Lower lobe of right lung (tissue), 2 donors: Measurements from ENCODE around the gene SEC24B. TPM values are rescaled to one million over a fixed set of nuclear protein-coding genes. Genes with fewer than 3 reads are reported as not detected.

Source experiments
- ATAC-seq, 2 donors: fragments of 200-7000 bp; cut with Tn5 transposase; one replicate each; pipeline ENCODE4 v1.9.1; 2020 to 2022; ENCODE audit warnings: mild to moderate bottlenecking in 2 of 2, moderate library complexity in 2 of 2
- DNase-seq: peaks from one replicate; pipeline ENCODE4 v3.0.0-alpha.2; 2020
- H3K27ac ChIP-seq: fragments of 200-600 bp; one replicate; pipeline ENCODE4 v1.8.0; 2022
- H3K27me3 ChIP-seq: fragments of 200-600 bp; one replicate; pipeline ENCODE4 v1.8.0; 2022; ENCODE audit warnings: low read depth
- H3K36me3 ChIP-seq: fragments of 200-600 bp; one replicate; pipeline ENCODE4 v1.8.0; 2022; ENCODE audit warnings: mild to moderate bottlenecking
- H3K4me1 ChIP-seq: fragments of 200-600 bp; one replicate; pipeline ENCODE4 v1.8.0; 2022
- H3K4me3 ChIP-seq: fragments of 200-600 bp; one replicate; pipeline ENCODE4 v1.8.0; 2022; ENCODE audit warnings: mild to moderate bottlenecking
- H3K9me3 ChIP-seq: fragments of 200-600 bp; one replicate; pipeline ENCODE4 v1.8.0; 2022
- intact Hi-C: fragments of 100-400 bp; cut with DNase I; formaldehyde crosslinking; loops from one replicate; pipeline ENCODE4 v1.11.0; 2022
- microRNA-seq: library from miRNA; unstranded; fragments of <30 nt; microRNA quantifications from one replicate; pipeline ENCODE4 v1.2.0, GENCODE V29; 2020; ENCODE audit warnings: borderline number of aligned reads
- total RNA-seq: library from RNA; stranded (reverse); fragmentation: NEBNext Ultra II Directional; extraction: Animal tissue kit (Norgen Biotek cat#: 25700); gene quantifications from one replicate; pipeline ENCODE4 v1.2.1, GENCODE V29; 2021
- TF ChIP-seq, protein P1 (sequence below): fragments of 200-600 bp; IDR thresholded peaks from one replicate; pipeline ENCODE4 v1.8.0; 2022; ENCODE audit warnings: antibody characterized with exemption, mild to moderate bottlenecking
- donor health status: DM: no; HTN: yes; CAD: no; lungs with severe emphysema.

The SEC24B gene
- total RNA-seq, 1 donor from 2014 or later: 35.0 TPM

DNA sequence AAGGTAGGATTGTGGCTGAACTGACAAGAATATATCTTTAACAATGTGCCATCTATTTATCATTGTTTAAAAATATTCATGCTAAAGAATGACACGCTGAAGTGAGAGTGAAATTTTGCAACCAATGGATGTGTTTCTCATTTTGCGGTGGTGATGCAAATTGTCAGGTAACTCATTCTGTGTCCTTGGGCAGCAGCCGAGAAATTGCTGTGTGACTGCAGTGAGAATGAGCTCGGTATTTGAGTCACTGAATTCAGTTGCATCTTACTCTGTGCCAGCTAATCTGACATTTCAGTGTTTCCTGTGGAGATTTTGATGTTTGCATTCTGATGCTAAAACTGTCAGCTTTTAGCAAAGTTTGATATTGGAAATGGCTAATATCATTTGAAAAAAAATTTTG, 154.6 kb downstream of the SEC24B start:
- H3K4me3 ChIP-seq: no peak overlapping the region
- ATAC-seq: no peak
- peaks cover 7% of the 10 kb centered on the region for H3K4me1 ChIP-seq
- intact Hi-C loops: no loop called here
- no peaks in the 10 kb centered on the region for H3K9me3 ChIP-seq
- H3K36me3 ChIP-seq: no peaks in the 10 kb centered on the region
- no peaks in the 10 kb centered on the region for H3K27me3 ChIP-seq
- TF ChIP-seq, protein P1, sequence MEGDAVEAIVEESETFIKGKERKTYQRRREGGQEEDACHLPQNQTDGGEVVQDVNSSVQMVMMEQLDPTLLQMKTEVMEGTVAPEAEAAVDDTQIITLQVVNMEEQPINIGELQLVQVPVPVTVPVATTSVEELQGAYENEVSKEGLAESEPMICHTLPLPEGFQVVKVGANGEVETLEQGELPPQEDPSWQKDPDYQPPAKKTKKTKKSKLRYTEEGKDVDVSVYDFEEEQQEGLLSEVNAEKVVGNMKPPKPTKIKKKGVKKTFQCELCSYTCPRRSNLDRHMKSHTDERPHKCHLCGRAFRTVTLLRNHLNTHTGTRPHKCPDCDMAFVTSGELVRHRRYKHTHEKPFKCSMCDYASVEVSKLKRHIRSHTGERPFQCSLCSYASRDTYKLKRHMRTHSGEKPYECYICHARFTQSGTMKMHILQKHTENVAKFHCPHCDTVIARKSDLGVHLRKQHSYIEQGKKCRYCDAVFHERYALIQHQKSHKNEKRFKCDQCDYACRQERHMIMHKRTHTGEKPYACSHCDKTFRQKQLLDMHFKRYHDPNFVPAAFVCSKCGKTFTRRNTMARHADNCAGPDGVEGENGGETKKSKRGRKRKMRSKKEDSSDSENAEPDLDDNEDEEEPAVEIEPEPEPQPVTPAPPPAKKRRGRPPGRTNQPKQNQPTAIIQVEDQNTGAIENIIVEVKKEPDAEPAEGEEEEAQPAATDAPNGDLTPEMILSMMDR: no peak
- no peak for DNase-seq
- H3K27ac ChIP-seq: no peak overlapping the region

DNA sequence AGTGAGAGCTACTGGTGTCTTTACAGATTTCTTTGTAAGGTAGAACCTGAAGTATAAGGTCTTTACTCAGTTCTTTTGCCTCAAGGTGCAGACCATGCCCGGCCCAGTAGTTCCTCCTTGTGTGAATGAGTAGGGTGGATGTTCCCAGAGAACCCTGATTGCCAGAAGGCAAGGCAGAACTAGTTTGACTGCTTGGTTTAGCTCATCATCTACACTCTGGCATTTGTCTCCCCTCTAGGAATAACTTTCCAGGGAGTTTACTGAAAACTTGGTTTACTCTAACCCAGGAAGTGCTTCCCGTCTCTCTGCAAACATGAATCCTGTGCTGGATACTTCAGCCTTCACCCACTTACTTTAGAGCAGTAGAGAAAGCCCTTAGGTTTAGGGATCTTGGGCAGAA, 155.5 kb downstream of the SEC24B start:
- DNase-seq: no peak

DNA sequence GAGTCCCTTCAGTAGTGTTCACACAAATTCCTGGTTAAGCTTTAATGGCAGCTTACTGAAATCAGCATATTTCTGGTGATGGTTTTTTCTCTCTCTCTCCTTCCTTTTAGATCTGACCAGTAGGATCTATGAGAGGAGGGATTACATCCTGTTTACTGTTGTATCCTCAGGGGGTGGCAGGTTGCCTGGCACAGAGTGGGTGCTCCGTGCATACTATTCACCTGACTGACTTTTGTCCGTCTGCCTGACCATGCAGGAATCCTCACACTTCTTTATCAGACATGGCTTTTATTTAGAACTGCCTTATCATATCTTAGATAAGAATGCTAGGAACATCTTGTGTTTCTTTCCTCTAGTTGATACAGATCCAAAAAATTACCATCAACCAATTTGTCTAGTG, 156.0 kb downstream of the SEC24B start:
- H3K36me3 ChIP-seq: no peaks in the 10 kb centered on the region
- no peak overlapping the region for H3K27ac ChIP-seq
- H3K9me3 ChIP-seq: no peaks in the 10 kb centered on the region
- intact Hi-C loops: no loop called here
- TF ChIP-seq, protein P1: no peak
- no peak overlapping the region for H3K4me3 ChIP-seq
- H3K4me1 ChIP-seq: peaks cover 7% of the 10 kb centered on the region
- ATAC-seq (no peak), DNase-seq (no peak)
- no peaks in the 10 kb centered on the region for H3K27me3 ChIP-seq

More for the DNA sequence above, 155.5 kb downstream of the SEC24B start:
- Histone ChIP-seq H3K36me3 (no peaks in the 10 kb centered on the region), H3K4me3 (no peak overlapping the region), H3K9me3 (no peaks in the 10 kb centered on the region), H3K27ac (no peak overlapping the region), H3K4me1 (peaks cover 7% of the 10 kb centered on the region), H3K27me3 (no peaks in the 10 kb centered on the region)
- intact Hi-C loops: no loop called here
- no peak for ATAC-seq
- TF ChIP-seq, protein P1: no peak

Small RNA genes within 50 kb of the gene (microRNA-seq; reads per million reads assigned to microRNA genes)
- 4.0 reads per million for gene MIR576

Other genes starting within 250 kb of the SEC24B start
- gene COL25A1, start 131.2 kb upstream of the SEC24B start, total RNA-seq: 0.35 TPM
- gene MCUB, start 126.4 kb downstream of the SEC24B start, total RNA-seq: 17.1 TPM